GM19328 (cell line): ENCODE measurements around the gene ITCH.
A peak's percentile ranks its signal among the peaks of the same experiment; 100 is the strongest.

Experiments
- ATAC-seq: cut with Tn5 transposase; IDR thresholded peaks from one replicate; pipeline ENCODE4 v1.9.1; 2021; ENCODE audit warnings: mild to moderate bottlenecking, moderate library complexity; ENCODE audit not compliant: unreplicated experiment

Gene ITCH

DNA sequence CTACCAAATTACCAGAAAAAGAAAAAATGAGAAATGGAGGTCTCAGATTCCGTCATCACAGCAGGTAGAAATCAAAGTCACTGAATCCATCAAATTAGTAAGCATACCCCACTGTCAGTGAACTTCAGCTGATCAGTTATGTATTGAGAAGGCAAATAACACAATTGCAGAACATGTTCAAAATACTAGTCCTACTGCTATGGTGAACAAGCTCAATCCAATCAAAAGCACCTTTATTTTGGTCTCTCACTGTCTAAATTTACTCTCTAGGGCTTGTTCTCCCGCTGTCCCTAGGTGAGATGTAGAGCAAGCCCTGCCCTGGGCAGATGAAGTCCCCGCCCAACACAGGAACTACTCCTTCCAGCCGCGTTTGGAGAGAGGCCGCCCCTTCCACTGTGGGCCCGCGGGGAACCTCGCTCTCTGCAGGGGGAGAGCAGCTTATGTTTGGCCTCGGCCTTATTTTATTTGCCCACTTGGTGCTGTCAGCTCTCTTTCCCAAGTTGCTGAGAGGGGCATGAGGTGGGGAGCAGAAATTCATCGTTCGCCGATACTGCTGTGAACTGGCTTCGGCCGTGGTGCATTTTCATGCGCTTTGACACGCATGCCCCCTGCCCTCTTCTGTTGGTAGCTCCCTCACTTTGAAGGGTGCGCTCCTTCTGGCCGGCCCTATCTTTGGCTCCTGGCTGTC lies 181.2 kb downstream of the ITCH start:
- ATAC-seq = no peak

GRCh38 chr20:34546751-34547181 lies 183.7 kb downstream of the ITCH start:
- no peak for ATAC-seq

- no peak for ATAC-seq
Observed at GRCh38 chr20:34547844-34548613, 185.0 kb downstream of the ITCH start.

DNA sequence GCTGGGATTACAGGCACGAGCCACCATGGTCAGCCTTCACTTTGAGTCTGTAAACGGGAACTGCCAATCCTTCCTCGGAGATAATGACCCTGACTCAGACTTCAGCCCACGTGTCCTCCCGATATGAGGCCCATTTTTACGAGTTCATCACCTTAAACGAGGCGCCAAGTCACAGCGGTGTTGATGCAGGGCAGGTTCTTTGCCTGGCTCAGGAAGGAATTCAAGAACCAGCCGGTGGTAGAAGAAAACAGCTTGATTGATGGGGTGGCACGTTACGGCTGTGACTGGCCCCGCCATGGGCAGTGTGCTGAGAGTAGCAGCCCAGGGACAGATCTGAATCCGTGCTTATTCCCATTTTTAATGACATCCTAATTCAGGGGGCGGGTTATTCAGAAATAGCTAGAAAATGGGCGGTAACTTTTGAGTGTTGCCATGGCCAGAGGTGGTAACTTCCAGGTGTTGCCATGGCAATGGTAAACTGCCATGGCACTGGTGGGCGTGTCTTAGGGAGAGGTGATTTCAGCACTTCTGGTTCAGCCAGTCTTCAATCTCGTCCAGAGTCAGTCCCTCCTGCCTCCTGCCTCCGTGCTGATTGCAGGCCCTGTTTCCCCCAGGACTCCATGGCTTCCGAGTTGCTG lies 186.3 kb downstream of the ITCH start:
- no peak for ATAC-seq

DNA sequence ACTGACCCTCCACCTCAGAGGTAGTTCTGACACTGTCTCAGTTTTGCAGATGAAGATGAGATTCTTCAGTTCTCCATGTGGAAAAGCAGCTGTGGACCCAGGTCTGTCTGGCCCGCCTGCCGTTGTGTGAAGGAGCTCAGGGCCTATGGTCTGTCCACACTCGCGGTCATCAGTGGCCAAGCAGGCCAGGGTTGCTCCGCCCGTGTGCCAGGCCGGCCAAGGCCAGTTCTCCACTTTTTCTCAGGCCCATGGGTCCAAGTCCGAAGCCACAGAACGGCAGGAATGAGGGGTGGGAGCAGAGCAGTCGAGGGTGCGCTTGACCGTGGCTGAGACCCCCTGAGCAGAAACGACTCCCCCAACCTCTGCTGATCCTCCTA lies 186.8 kb downstream of the ITCH start:
- no peak for ATAC-seq

DNA sequence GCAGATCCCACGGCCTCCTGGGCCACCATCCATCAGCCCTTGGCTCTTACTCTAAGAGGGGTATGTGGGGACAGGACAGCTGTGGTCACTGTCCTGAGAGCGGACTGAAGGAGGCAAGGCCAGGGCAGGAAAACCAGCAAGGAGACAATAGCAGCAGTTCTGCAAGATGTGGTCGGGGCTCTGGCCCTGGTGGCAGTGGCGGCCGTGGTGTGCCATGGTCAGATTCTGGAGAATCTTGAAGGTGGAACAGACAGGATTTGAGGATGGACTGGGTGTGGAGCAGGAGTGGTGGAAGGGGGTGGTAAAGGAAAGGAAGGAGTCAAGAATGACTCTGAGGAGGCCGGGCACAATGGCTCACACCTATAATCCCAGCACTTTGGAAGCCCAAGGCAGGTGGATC lies 189.5 kb downstream of the ITCH start:
- ATAC-seq = no peak

- no peak for ATAC-seq
Observed at GRCh38 chr20:34553366-34553867, 190.3 kb downstream of the ITCH start.

- ATAC-seq = no peak
Observed at GRCh38 chr20:34557936-34558319, 194.9 kb downstream of the ITCH start.

DNA sequence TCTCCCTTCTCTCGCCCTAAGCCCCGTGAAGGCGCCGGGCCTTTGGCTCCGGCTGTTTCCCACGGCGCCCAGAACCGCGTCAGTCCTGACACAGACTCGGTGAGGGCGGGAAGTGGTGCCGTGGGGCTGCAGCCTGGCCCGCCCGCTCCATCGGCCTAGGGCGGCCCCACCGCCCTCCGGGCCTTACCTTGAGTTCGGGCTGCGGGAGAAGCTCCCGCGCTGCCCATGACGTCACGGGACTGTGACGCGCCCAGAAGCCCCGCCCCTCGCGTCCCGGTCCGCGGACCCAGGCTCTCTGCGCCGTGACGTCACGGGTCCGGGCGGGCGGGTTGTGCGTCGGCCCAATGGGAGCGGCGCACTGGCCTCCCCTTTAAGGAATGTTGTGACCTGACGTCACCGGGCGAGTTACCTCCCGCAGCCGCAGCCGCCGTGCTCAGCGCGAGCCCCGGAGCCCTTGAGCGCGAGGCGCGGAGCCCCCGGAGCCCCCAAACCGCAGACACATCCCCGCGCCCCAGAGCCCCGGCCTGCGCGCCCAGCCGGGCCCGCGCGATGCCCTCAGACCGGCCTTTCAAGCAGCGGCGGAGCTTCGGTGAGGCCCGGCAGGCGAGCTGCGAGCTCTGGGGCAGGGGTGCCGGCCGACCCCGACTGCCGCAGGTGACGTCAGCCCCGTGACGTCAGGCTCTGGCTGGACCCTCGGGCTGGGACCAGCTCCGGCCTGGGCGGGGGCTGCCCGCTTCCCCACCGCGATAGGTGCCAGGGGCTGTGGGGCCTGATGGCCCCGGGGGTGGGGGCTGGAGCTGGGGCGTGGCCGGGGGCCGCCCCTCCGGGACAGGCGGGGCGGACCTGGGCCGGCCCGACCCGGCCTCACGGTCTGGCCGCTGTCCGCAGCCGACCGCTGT lies 195.5 kb downstream of the ITCH start, which contains the start of gene MAP1LC3A:
Gene MAP1LC3A (plus strand): TSS at position 399 of the 899 bp plus-strand sequence. CDS start 151 bp downstream, at position 550.
- peak; percentile 53 for ATAC-seq

DNA sequence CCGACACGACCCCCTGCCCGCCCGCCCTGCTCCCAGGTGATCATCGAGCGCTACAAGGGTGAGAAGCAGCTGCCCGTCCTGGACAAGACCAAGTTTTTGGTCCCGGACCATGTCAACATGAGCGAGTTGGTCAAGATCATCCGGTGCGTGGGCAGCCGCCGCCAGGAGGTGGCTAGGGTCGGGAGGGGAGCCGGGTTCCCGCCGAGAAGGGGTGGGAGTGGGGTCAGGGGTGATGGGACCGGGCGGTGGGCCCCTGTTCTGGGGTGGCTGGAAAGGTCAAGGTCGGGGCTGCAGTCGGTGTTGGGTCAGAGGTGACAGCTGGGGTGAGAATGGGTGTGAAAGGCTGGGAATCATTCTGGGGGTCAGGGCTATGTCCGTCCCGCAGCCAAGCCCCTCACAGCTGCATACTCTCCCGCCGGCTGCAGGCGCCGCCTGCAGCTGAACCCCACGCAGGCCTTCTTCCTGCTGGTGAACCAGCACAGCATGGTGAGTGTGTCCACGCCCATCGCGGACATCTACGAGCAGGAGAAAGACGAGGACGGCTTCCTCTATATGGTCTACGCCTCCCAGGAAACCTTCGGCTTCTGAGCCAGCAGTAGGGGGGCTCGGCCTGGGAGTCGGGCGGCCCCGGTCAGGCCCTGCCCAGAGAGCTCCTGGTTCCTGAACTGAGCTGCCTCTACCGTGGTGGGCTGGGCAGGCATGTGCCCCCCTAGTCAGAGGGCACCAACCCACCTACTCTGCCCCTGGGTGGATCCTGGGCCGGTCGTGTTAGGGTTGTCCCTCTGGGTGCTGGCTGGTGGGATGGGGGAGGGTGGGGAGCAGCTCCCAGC lies 196.5 kb downstream of the ITCH start:
- ATAC-seq = no peak

GRCh38 chr20:34560141-34560523 lies 197.1 kb downstream of the ITCH start:
- no peak for ATAC-seq

GRCh38 chr20:34560614-34561013 lies 197.5 kb downstream of the ITCH start:
- ATAC-seq = no peak
